Stomach smooth muscle (tissue), 2 donors: Measurements from ENCODE around the gene KANSL3.

Source experiments
- H3K27ac ChIP-seq: one replicate; pipeline ENCODE4 v1.7.0; 2013; ENCODE audit warnings: mild to moderate bottlenecking, low read length, inconsistent platforms
- H3K27me3 ChIP-seq, 2 donors: one replicate each; pipeline ENCODE4 v1.7.0; 2013; ENCODE audit warnings: low read length in 2 of 2; ENCODE audit not compliant: insufficient read depth in 2 of 2, control insufficient read depth in 1 of 2
- H3K36me3 ChIP-seq, 2 donors: one replicate each; pipeline ENCODE4 v1.7.0; 2013; ENCODE audit warnings: low read length in 2 of 2; ENCODE audit not compliant: control insufficient read depth in 2 of 2, insufficient read depth in 2 of 2
- H3K4me1 ChIP-seq: one replicate; pipeline ENCODE4 v1.7.0; 2013; ENCODE audit warnings: low read length; ENCODE audit not compliant: control insufficient read depth, insufficient read depth
- H3K4me3 ChIP-seq, 2 donors: one replicate each; pipeline ENCODE4 v1.7.0; 2013; ENCODE audit warnings: low read length in 2 of 2
- H3K9ac ChIP-seq, 2 donors: one replicate each; pipeline ENCODE4 v1.7.0; 2013; ENCODE audit warnings: low read length in 2 of 2, mild to moderate bottlenecking in 1 of 2
- H3K9me3 ChIP-seq, 2 donors: one replicate each; pipeline ENCODE4 v1.7.0; 2013; ENCODE audit warnings: low read length in 2 of 2; ENCODE audit not compliant: control insufficient read depth in 2 of 2
- donor health status: healthy.
- donor health status: Pancreatic carcinoma.

Gene KANSL3

GRCh38 chr2:96549967-96550786 lies 87.9 kb downstream of the KANSL3 start:
- peaks cover 10% of the 10 kb centered on the region for H3K4me1 ChIP-seq
- H3K9me3 ChIP-seq, result no peaks in the 10 kb centered on the region
- no peaks in the 10 kb centered on the region for H3K27me3 ChIP-seq
- H3K36me3 ChIP-seq, result peaks cover 21 to 39% of the 10 kb centered on the region in 2 donors
- H3K4me3 ChIP-seq, result no peak overlapping the region
- no peak overlapping the region for H3K27ac ChIP-seq
- no peak overlapping the region for H3K9ac ChIP-seq

GRCh38 chr2:96549466-96549785 lies 88.7 kb downstream of the KANSL3 start:
- Histone ChIP-seq H3K36me3 (peaks cover 21 to 39% of the 10 kb centered on the region in 2 donors), H3K4me1 (peaks cover 7% of the 10 kb centered on the region), H3K27ac (no peak overlapping the region), H3K9me3 (no peaks in the 10 kb centered on the region), H3K9ac (no peak overlapping the region), H3K4me3 (no peak overlapping the region), H3K27me3 (no peaks in the 10 kb centered on the region)

GRCh38 chr2:96548558-96549465 lies 89.3 kb downstream of the KANSL3 start:
- no peaks in the 10 kb centered on the region for H3K27me3 ChIP-seq
- no peak overlapping the region for H3K27ac ChIP-seq
- peaks cover 21 to 39% of the 10 kb centered on the region in 2 donors for H3K36me3 ChIP-seq
- no peak overlapping the region for H3K4me3 ChIP-seq
- H3K9me3 ChIP-seq, result no peaks in the 10 kb centered on the region
- no peak overlapping the region for H3K9ac ChIP-seq
- peaks cover 3% of the 10 kb centered on the region for H3K4me1 ChIP-seq

- Histone ChIP-seq H3K4me1 (peaks cover 7% of the 10 kb centered on the region), H3K27ac (no peak overlapping the region), H3K36me3 (peaks cover 21 to 44% of the 10 kb centered on the region in 2 donors), H3K27me3 (no peaks in the 10 kb centered on the region), H3K9ac (no peak overlapping the region), H3K4me3 (no peak overlapping the region), H3K9me3 (no peaks in the 10 kb centered on the region)
These were observed 90.4 kb downstream of the KANSL3 start for GRCh38 chr2:96547731-96548171.

- no peak overlapping the region for H3K9ac ChIP-seq
- no peaks in the 10 kb centered on the region for H3K9me3 ChIP-seq
- H3K27ac ChIP-seq, result no peak overlapping the region
- H3K36me3 ChIP-seq, result peaks cover 19 to 46% of the 10 kb centered on the region in 2 donors
- H3K4me3 ChIP-seq, result no peak overlapping the region
- peaks cover 12% of the 10 kb centered on the region for H3K4me1 ChIP-seq
- no peaks in the 10 kb centered on the region for H3K27me3 ChIP-seq
These were observed 90.9 kb downstream of the KANSL3 start for GRCh38 chr2:96547203-96547641.

- H3K4me1 ChIP-seq, result peaks cover 14% of the 10 kb centered on the region
- no peaks in the 10 kb centered on the region for H3K9me3 ChIP-seq
- H3K9ac ChIP-seq, result no peak overlapping the region
- H3K4me3 ChIP-seq, result no peak overlapping the region
- H3K27ac ChIP-seq, result no peak overlapping the region
- peaks cover 17 to 44% of the 10 kb centered on the region in 2 donors for H3K36me3 ChIP-seq
- no peaks in the 10 kb centered on the region for H3K27me3 ChIP-seq
These were observed 91.3 kb downstream of the KANSL3 start for GRCh38 chr2:96546797-96547196.

- Histone ChIP-seq H3K36me3 (peaks cover 17 to 41% of the 10 kb centered on the region in 2 donors), H3K9me3 (no peaks in the 10 kb centered on the region), H3K27ac (no peak overlapping the region), H3K4me3 (no peak overlapping the region), H3K27me3 (no peaks in the 10 kb centered on the region), H3K9ac (no peak overlapping the region), H3K4me1 (peaks cover 17% of the 10 kb centered on the region)
These were observed 91.8 kb downstream of the KANSL3 start for GRCh38 chr2:96546321-96546720.
